Activated CD8-positive, alpha-beta memory T cell treated with anti-CD3 and anti-CD28 coated beads, Interleukin-2, amount 50 U/mL, for 24 hours (primary cell): Measurements from ENCODE around the gene RSAD1.

Source experiments
- DNase-seq: peaks from one replicate; pipeline ENCODE4 v3.0.0-alpha.2; 2020; ENCODE audit errors: extremely low read depth

RSAD1 gene

GRCh38 chr17:50458270-50458669 is 20.4 kb upstream of the RSAD1 start:
- DNase-seq = no peak

- DNase-seq = no peak
Measured at GRCh38 chr17:50458701-50459676, 19.7 kb upstream of the RSAD1 start.

- no peak for DNase-seq
Measured at GRCh38 chr17:50459756-50460155, 18.9 kb upstream of the RSAD1 start.

- DNase-seq = no peak
Measured at GRCh38 chr17:50460831-50461526, 17.7 kb upstream of the RSAD1 start.

GRCh38 chr17:50461550-50462132 is 17.0 kb upstream of the RSAD1 start:
- no peak for DNase-seq

- no peak for DNase-seq
Measured at GRCh38 chr17:50462446-50462845, 16.2 kb upstream of the RSAD1 start.

GRCh38 chr17:50464121-50464520 is 14.5 kb upstream of the RSAD1 start:
- no peak for DNase-seq

GRCh38 chr17:50464736-50465135 is 13.9 kb upstream of the RSAD1 start:
- no peak for DNase-seq

- DNase-seq = no peak
Measured at GRCh38 chr17:50465171-50465570, 13.5 kb upstream of the RSAD1 start.

- no peak for DNase-seq
Measured at GRCh38 chr17:50465635-50466034, 13.0 kb upstream of the RSAD1 start.

GRCh38 chr17:50466371-50467113 is 12.1 kb upstream of the RSAD1 start:
- DNase-seq = no peak

GRCh38 chr17:50467114-50467854 is 11.4 kb upstream of the RSAD1 start:
- DNase-seq = no peak

- no peak for DNase-seq
Measured at GRCh38 chr17:50467855-50468303, 10.8 kb upstream of the RSAD1 start.

- DNase-seq = no peak
Measured at GRCh38 chr17:50468304-50469207, 10.1 kb upstream of the RSAD1 start, which contains the start of gene CHAD. TSS of gene CHAD (minus strand) at chr17:50468880. CDS start at chr17:50468813, 67 bp downstream.

GRCh38 chr17:50469208-50469605 is 9.5 kb upstream of the RSAD1 start:
- DNase-seq = no peak

GRCh38 chr17:50469671-50470305 is 8.9 kb upstream of the RSAD1 start:
- DNase-seq = no peak

GRCh38 chr17:50470426-50470825 is 8.2 kb upstream of the RSAD1 start:
- DNase-seq = no peak

- DNase-seq = no peak
Measured at GRCh38 chr17:50471009-50471905, 7.4 kb upstream of the RSAD1 start.
